G401 (cell line): ENCODE results near the gene NFKB1. TPM values are rescaled to one million over a fixed set of nuclear protein-coding genes. Genes with fewer than 3 reads are reported as not detected.
"Not testable (repeated sequence)": the region's sequence is repeated elsewhere in the genome, so short reads cannot be mapped to it uniquely, and the experiment has no call there.

ENCODE experiments used
- DNase-seq: peaks from one replicate; pipeline ENCODE4 v3.0.0-alpha.2; 2015; ENCODE audit warnings: low spot score
- in situ Hi-C: cut with HindIII; loops from 2 replicates; pipeline ENCODE4 v1.10.0; 2016; ENCODE audit warnings: low sequenced_read_pairs, mixed read lengths
- total RNA-seq: library from RNA; depleted of rRNA; stranded (reverse); fragments of >200 nt; shearing (Covaris generic); gene quantifications from 2 replicates; pipeline ENCODE4 v1.2.3, GENCODE V29; 2014

Gene NFKB1
- total RNA-seq, 1 experiment from 2014 or later: 16.6 TPM

- in situ Hi-C loops: no loop called here
- DNase-seq: no peak
Observed at GRCh38 chr4:102553982-102554381, 52.8 kb downstream of the NFKB1 start.

- peak; percentile 31 for DNase-seq
- in situ Hi-C loops: no loop called here
Observed at GRCh38 chr4:102554482-102554881, 53.3 kb downstream of the NFKB1 start.

- DNase-seq: no peak
- in situ Hi-C loops: no loop called here
Observed at GRCh38 chr4:102554992-102555391, 53.8 kb downstream of the NFKB1 start.

- no peak for DNase-seq
- in situ Hi-C loops: no loop called here
Observed at GRCh38 chr4:102557636-102558035, 56.5 kb downstream of the NFKB1 start.

GRCh38 chr4:102560115-102560514 is 59.0 kb downstream of the NFKB1 start:
- no peak for DNase-seq
- in situ Hi-C loops: no loop called here

- in situ Hi-C loops: no loop called here
Observed at GRCh38 chr4:102560571-102561341, 59.6 kb downstream of the NFKB1 start.

GRCh38 chr4:102563000-102563399 is 61.8 kb downstream of the NFKB1 start:
- DNase-seq: no peak

More at GRCh38 chr4:102560571-102561341, 59.6 kb downstream of the NFKB1 start:
- no peak for DNase-seq

GRCh38 chr4:102564399-102565059 is 63.4 kb downstream of the NFKB1 start:
- DNase-seq: no peak

More at GRCh38 chr4:102563000-102563399, 61.8 kb downstream of the NFKB1 start:
- in situ Hi-C loops: no loop called here

GRCh38 chr4:102565696-102566095 is 64.5 kb downstream of the NFKB1 start:
- DNase-seq: no peak
- in situ Hi-C loops: no loop called here

More at GRCh38 chr4:102564399-102565059, 63.4 kb downstream of the NFKB1 start:
- in situ Hi-C loops: no loop called here

- DNase-seq: no peak
- in situ Hi-C loops: no loop called here
Observed at GRCh38 chr4:102566426-102566825, 65.3 kb downstream of the NFKB1 start.

- DNase-seq: no peak
- in situ Hi-C loops: no loop called here
Observed at GRCh38 chr4:102567427-102567826, 66.3 kb downstream of the NFKB1 start.

- in situ Hi-C loops: no loop called here
- DNase-seq: no peak
Observed at GRCh38 chr4:102569200-102569599, 68.0 kb downstream of the NFKB1 start.

- in situ Hi-C loops, DNase-seq: not testable (repeated sequence)
Observed at GRCh38 chr4:102570211-102570610, 69.1 kb downstream of the NFKB1 start.

GRCh38 chr4:102572452-102572851 is 71.3 kb downstream of the NFKB1 start:
- DNase-seq: no peak
- in situ Hi-C loops: no loop called here

GRCh38 chr4:102574317-102574716 is 73.2 kb downstream of the NFKB1 start:
- in situ Hi-C loops: no loop called here
- no peak for DNase-seq

GRCh38 chr4:102575369-102576129 is 74.4 kb downstream of the NFKB1 start:
- in situ Hi-C loops: no loop called here
- DNase-seq: no peak

GRCh38 chr4:102578270-102578669 is 77.1 kb downstream of the NFKB1 start:
- no peak for DNase-seq
- in situ Hi-C loops: no loop called here

- peak; percentile 18 for DNase-seq
- in situ Hi-C loops: no loop called here
Observed at GRCh38 chr4:102578819-102579218, 77.7 kb downstream of the NFKB1 start.

- in situ Hi-C loops: no loop called here
- no peak for DNase-seq
Observed at GRCh38 chr4:102579794-102580462, 78.8 kb downstream of the NFKB1 start.
